ENCODE data around the gene RASEF. TPM values are rescaled to one million over a fixed set of nuclear protein-coding genes. Genes with fewer than 3 reads are reported as not detected.

The RASEF gene
- total RNA-seq, 1 donor from 2014 or later: not detected

GRCh38 chr9:83013867-83014605 lies 48.9 kb downstream of the RASEF start:
- intact Hi-C loops (cut with micrococcal nuclease): no loop called here

- intact Hi-C loops (cut with micrococcal nuclease): no loop called here
Observed at GRCh38 chr9:83012922-83013838, 49.8 kb downstream of the RASEF start.

GRCh38 chr9:83012168-83012921 lies 50.6 kb downstream of the RASEF start:
- intact Hi-C loops (cut with micrococcal nuclease): no loop called here

- intact Hi-C loops (cut with micrococcal nuclease): no loop called here
Observed at GRCh38 chr9:83011611-83012010, 51.3 kb downstream of the RASEF start.

- intact Hi-C loops (cut with micrococcal nuclease): no loop called here
Observed at GRCh38 chr9:83007521-83008300, 55.2 kb downstream of the RASEF start.

- intact Hi-C loops (cut with micrococcal nuclease): no loop called here
Observed at GRCh38 chr9:83006378-83006777, 56.6 kb downstream of the RASEF start.

- intact Hi-C loops (cut with micrococcal nuclease): no loop called here
Observed at GRCh38 chr9:83005963-83006362, 57.0 kb downstream of the RASEF start.

GRCh38 chr9:83005361-83005760 lies 57.6 kb downstream of the RASEF start:
- intact Hi-C loops (cut with micrococcal nuclease): no loop called here

GRCh38 chr9:83002329-83002728 lies 60.6 kb downstream of the RASEF start:
- intact Hi-C loops (cut with micrococcal nuclease): no loop called here

- intact Hi-C loops (cut with micrococcal nuclease): no loop called here
Observed at GRCh38 chr9:83000765-83001164, 62.2 kb downstream of the RASEF start.

- intact Hi-C loops (cut with micrococcal nuclease): no loop called here
Observed at GRCh38 chr9:82998409-82998808, 64.5 kb downstream of the RASEF start.

GRCh38 chr9:82997476-82998140 lies 65.3 kb downstream of the RASEF start:
- intact Hi-C loops (cut with micrococcal nuclease): no loop called here

- intact Hi-C loops (cut with micrococcal nuclease): no loop called here
Observed at GRCh38 chr9:82996941-82997340, 66.0 kb downstream of the RASEF start.

GRCh38 chr9:82993856-82994605 lies 68.9 kb downstream of the RASEF start:
- intact Hi-C loops (cut with micrococcal nuclease): no loop called here

- intact Hi-C loops (cut with micrococcal nuclease): no loop called here
Observed at GRCh38 chr9:82991671-82992070, 71.3 kb downstream of the RASEF start.

- intact Hi-C loops (cut with micrococcal nuclease): no loop called here
Observed at GRCh38 chr9:82989929-82990328, 73.0 kb downstream of the RASEF start.

- intact Hi-C loops (cut with micrococcal nuclease): no loop called here
Observed at GRCh38 chr9:82988488-82988887, 74.5 kb downstream of the RASEF start.

GRCh38 chr9:82987370-82988189 lies 75.4 kb downstream of the RASEF start:
- intact Hi-C loops (cut with micrococcal nuclease): no loop called here

GRCh38 chr9:82981552-82981951 lies 81.4 kb downstream of the RASEF start:
- intact Hi-C loops (cut with micrococcal nuclease): no loop called here
